DMS153 treated with DMSO at 0.1 percent for 48 hours (cell line): Measurements from ENCODE around the gene MAPK8.

Experiments used
- DNase-seq: peaks from one replicate; lab custom pipeline; 2025; ENCODE audit not compliant: unreplicated experiment; lab: John Stamatoyannopoulos, UW

Gene MAPK8

DNA sequence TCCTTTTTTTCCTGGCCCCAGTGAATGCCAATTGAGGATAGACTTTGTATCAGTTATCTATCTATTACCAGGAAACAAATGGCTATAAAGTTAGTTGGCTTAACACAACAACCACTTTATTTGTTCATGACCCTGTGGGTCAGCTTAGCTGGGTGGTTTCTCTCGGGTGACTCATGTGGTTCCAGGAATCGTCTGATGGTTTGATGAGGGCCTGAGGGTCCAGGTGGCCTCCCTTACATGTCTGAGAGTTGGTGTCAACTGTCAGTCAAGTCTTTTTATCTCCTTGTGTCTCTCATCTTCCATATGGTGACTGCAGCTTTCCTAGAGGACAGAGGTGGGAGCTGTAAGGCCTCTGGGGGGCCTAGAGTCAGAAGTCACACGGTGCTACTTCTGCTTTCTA is 15.3 kb upstream of the MAPK8 start:
- no peak for DNase-seq

DNA sequence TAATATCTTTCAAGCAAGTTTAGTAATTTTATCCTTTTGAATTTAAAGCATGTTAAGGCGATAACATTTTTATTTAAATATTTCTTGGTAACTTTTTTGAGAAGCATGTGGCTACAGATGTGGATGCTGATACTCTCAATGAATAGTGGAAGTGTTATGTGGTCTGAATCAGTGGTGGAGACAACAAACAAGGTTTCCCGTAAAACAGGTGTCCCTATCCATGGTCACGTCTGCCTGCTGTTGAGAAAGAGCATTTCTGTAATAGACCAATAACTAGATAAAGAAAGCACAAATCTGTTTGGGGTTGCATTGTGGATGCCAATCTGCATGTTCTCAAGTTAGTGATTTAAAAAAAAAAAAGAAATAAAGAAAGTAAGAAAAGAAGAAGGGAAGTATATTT is 13.9 kb upstream of the MAPK8 start:
- DNase-seq = no peak

DNA sequence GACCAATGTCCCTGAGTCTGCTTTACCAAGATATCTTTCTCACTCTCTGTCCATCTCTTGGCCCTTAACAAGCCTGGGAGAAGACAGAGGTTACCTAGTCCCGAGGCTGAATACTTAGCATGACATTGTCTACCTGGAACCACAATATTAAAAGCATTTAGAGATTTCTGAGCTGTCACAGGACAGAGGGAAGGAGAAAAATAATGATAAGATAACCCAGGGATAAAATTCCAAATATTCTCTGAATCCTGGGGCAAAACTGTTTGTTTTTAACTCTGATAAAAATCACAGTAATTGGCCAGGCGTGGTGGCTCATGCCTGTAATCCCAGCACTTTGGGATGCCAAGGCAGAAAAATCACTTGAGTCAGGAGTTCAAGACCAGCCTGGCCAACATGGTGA is 12.0 kb upstream of the MAPK8 start:
- no peak for DNase-seq

DNA sequence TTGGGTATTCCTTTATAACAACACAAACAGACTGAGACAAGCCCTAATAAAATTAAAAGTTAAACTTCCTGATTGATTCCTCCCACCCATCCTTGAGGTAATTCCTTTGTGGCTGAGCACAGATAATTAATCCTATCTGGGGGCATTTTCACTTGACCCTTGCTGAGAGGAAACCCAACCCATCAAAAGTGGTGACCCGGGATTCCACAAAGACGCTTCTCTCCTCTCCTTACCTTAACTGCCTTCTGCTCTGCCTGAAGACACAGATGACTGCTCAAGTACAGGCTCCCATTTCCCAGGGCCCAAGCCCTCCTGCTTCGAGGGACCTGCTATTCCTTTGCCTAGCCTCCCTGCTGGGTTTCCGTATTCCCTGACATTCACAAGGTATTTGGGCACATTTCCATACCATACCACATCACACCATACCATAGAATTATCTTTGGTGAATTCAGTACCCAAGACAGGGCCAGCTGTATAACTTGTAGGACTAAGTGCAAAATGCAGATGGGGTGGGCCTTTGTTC is 9.8 kb upstream of the MAPK8 start:
- no peak for DNase-seq

DNA sequence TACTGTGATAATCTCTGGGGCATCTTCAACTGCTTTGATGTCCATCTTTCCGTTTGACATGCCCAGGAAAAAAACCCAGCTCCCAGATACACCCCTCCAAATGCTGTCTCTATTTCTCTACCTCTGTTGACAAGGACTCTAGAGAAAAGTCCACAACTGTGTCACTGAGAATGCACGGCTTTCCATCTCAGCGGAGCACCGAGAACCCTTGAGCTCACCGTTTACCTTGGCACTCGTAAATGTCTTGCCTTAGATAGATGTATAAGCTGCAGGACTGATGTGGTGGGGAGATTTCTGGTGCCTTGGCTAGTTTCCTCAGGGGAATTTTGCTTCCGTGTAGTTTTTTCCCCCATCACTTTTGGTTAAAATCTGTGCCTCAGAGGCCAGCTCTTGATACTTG is 7.4 kb upstream of the MAPK8 start:
- no peak for DNase-seq

DNA sequence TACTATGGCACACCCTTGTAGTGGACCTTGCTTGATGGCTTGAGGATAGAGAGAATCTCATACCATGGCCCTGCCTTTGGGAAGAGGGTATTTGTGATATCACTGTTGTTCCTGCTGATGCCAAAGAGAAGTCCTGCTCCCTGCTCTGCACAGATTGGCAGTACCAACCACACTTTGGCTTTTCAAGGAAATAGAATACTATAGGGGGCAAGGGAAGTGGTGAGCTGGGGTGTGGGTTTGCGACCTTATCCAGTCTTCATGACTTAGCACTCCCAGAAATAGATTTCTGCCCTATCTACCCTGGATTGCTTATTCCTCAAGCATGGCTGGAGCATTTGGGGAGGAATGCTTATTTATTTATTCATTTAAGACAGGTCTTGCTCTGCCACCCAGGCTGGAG is 6.8 kb upstream of the MAPK8 start:
- DNase-seq = no peak

DNA sequence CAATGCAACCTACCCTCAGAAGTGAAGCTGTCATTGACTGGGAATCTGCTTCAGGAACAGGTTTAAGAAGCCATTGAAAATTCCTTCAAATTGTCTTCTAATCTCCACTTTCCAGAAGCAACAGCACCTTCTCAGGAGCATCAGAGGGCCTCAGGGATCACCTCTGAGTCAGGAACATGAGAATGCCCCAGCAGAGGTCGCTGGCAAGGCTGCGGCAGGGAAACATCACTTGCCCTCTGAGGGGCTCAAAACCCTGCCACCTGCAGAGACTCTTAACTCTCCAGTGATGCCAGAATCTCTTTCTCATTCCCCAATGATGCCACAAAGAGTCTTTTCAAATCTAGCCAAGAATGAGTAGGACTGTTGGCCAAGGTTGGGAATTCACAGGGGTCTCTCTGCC is 5.9 kb upstream of the MAPK8 start:
- DNase-seq = no peak

DNA sequence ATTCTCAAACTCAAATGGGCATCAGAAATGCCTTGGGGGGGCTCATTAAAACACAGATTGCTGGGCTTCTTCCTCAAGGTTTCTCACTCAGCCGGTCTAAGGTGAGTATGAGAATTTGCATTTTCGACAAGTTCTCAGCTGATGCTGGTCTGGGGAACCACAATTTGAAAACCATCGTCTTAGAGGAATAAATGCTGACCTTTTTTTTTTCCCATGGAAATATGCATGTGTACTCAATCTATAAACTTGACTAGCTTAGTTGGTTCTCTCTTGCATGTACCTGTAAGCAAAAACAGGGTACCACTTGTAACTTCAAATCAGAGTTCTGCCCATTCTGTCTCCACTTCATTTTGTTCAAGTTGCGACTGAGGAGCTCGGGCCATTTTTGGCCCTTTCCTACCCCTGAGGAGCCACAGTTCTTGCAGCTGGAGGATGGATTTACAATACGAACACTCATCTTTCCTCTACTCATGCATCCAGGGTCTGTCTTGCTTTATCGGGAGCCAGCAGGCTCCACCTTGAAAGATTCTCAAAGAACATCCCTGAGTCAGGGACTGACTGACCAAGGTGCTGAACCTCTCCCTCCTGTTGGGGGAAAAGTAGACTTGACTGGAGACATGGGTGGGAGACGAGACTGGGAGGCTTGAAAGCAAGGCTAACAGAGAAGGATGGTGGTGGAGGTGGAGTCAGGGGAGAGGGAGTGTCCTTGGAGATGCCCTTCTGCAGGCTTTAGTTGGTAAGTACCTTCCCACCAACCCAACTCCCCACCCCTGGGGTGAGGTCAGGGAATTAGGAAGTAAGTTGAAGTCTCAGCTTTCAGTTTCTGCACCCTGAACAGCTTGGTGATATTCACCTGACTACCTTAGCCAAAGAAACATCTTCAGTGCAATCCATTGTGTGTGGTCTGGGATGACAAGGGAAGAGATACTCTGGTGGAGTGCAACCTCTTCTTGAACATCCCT is 3.7 kb upstream of the MAPK8 start:
- DNase-seq = no peak

DNA sequence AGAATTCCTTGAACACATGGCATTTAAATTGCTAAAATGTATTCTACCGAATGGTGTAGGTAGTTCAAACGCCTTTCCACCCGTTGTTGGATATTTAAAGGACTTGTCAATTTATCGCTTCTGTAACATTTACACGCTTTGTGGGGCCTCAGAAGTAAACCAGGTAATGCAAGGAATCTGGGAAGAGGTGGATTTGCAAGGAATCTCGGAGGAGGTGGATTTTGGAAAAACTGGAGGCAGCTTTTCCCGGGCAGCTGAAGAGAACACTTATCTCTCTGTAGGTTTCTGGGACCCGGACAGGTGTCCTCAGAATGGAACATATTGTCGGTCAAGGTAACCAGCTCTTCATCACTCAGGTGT is 592 bp upstream of the MAPK8 start:
- no peak for DNase-seq

DNA sequence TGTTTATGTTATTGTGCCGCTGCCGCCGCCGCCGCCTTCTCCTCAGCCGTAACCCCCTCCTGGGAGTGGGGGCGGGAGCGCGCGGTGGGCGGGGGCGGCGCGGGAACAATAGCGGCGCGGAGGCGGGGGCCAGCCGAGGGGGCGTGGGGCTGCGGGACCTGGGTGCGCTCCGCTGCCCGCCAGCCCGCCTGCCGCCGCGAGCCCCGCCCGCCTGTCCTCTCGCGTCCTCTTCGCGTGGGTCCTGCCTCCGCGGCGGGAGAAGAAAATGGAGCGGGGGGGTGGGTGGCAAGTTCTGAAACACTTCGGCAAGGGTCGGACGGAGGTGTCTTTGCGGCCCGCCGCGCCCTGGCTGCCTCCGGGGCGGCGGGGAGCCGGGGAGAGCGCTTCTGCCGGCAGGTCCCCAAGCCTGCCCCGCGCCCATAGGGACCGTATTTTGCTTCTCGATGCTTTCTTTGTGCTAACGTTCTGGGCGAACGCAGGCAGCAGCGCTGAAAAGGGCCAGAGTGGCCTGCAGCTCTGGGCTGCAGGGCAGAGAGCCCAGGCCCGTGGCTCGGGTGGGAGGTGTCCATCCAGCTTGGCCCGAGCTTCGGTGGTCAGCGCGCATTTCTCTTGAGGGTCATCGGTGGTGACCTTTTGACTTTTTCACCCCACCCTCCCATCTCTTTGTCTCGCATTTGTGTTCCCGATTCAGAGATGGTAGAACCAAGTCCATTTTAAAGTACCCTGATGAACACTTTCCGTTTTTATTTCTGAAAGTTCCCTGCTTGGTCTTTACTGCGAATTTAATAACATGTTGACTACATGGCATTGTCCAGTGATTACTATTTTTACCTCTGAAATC is 613 bp downstream of the MAPK8 start:
- no peak for DNase-seq

DNA sequence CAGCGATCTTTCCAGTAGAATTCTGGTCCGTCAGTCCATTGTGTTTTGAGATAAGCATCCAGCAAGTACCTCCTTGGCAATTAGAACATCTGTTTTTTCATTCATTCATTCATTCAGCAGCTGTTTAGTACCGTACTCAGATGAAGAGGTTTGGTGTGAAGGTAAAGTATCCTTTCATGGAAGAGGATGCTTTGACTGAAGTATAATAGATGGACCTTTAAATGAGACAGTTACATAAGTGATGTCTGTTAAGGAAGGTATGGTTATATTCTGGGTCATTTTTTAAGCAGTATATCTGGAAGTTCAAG is 1.2 kb downstream of the MAPK8 start:
- no peak for DNase-seq

DNA sequence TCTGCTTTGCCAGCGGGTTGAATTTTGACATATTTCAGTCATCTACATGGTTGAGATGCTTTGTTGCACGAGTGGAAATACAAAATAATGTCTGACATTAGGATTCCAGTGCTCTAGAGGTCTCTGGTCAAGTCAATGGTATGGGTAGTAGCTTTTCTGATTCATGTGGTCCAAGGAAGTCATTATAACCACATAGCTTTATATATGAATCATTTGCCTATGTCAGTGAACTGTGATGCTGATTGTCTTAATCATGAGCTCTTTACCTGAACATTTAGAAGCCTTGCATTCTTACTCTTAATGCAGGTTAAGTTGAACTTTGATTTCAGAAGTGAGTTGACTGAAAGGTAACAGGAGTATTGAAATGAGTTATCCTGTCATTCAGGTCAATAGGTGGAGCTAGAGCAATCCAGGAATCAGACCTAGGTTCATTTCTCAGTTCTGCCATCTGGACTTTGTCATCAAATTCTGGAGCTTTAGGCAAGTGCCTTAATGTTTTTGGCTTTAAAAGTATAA is 3.3 kb downstream of the MAPK8 start:
- DNase-seq = no peak

DNA sequence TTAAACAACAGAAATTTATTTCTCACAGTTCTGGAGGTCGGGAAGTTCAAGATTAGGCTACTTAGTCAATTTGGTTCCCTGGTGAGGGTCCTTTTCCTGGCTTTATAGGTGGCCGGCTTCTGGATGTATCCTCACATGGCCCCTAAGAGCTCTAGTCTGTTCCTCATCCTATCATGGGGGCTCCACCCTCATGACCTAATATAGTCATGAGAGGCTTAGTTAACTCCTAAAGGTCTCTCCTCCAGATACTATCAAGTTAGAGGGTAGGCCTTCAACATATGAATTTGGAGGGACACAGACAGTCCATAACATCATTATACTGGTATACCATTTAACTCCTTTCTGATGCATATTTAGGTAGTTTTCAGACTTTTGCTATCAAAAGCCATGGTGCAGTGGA is 7.6 kb downstream of the MAPK8 start:
- no peak for DNase-seq

DNA sequence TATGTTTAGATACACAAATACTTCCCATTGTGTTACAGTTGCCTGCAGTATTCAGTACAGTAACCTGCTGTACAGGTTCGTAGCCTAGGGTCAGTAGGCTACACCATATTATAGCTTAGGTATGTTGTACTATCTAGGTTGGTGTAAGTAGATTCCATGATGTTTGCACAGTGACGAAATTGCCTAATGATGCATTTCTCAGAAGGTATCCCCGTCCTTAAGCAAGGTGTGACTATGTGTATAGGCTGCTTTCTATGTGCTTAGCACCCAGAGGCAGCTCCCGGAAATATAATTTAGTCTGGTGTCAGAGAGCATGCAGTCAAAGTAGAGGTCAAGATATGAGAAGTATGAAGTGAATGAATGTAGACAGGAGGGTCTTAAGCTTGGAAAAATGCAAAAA is 9.8 kb downstream of the MAPK8 start:
- DNase-seq = no peak

DNA sequence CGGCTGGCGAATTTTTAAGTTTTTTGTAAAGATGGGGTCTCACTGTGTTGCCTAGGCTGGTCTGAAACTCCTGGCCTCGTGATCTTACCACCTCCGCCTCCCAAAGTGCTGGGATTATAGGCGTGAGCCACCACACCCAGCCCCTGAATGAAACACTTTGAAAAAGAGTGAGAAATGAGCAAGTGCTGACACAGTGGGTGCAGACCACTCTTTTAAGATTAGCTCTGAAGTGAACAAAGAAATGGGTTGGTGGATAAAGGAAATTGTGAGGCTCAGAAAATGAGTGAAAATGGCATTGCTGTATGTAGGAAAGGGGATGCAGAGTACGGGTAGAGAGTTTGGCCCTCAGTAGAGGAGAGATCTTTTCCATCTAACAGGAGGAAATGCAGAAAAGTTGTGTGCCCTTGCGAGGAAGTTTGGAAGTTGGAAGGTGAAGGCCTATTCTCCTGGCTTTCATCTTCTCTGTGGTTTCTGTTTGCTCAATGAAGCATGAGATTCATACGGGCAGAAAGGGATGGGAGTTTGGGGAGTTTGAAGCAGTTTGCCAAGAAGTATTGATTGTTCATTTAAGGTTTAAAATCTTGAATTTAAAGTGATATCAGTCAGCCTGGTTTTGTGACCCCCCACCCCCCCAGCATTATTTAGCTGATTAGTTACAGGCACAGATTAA is 11.0 kb downstream of the MAPK8 start:
- no peak for DNase-seq

DNA sequence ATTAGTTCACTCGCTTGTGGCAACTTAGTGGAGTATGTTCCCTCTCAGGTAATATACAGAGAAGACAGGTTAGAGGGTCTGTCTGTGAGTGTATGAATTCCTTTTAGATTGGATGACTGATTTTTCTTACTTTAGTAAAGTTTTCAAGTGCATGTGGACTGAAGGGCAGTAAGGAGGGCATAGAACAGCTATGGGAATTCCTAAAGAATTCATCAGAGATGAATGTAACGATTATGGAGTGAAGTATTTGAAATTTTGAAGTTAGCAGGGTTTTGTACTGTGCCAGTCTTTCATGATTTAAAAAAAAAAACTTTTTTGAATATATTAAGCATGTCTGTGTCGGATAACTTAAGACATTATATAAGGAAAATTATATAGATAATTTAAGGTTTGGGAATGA is 15.5 kb downstream of the MAPK8 start:
- no peak for DNase-seq

DNA sequence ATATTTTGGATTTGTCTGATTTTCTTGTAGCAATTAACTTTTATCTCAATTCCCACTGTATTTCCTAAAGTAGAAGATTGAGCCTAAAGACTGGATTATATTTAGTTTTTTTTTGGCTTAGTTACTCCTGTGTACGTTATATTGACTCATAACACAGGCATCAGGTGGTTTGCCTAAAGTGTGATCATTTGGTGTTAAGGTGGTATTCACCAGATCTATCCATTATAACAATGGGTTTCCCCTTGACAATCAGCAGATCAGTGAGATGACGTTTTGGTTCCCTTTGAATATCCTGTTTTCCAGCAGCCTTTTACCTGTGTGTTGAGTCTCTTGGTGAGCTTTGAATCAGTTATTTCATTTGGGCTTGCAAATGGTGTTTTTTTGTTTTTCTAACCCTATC is 18.1 kb downstream of the MAPK8 start:
- DNase-seq = no peak

DNA sequence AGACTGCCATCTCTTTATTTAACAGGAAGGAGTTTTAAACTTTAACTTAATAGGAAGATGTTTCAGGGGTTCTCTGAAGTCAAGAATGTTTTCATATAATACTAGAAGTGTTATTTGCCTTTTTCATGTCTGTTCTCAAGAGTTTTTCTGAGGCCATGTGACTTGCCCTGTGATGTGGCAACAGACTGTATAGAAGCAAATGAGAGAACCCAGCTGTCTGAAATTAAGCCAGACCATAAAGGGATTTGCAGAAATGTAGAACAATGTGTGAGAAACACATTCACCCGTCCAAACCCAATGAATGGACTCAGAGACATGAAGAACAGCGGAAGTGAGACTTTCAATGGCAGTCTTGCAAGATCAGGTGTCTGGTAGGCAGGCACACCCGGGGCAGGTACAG is 23.8 kb downstream of the MAPK8 start:
- no peak for DNase-seq

DNA sequence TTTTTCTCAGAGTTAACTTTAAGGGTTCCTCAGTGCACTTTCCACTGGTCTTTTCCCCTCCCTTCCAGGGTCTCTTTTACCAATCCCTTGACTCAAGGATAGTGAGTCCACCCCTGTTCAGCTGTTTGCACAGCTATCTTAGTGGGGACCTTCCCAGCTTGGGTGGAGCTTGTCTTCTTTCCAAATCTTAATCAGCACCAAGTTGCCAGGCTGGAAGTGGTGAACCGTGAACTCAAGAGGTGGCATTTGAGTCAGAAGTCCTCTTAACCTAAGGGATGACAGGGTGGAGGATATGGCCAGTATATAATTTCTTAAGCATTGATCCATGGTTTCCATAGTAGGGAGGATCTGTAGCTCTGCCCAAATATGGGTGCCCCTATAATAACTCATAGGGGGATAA is 25.0 kb downstream of the MAPK8 start:
- DNase-seq = no peak

DNA sequence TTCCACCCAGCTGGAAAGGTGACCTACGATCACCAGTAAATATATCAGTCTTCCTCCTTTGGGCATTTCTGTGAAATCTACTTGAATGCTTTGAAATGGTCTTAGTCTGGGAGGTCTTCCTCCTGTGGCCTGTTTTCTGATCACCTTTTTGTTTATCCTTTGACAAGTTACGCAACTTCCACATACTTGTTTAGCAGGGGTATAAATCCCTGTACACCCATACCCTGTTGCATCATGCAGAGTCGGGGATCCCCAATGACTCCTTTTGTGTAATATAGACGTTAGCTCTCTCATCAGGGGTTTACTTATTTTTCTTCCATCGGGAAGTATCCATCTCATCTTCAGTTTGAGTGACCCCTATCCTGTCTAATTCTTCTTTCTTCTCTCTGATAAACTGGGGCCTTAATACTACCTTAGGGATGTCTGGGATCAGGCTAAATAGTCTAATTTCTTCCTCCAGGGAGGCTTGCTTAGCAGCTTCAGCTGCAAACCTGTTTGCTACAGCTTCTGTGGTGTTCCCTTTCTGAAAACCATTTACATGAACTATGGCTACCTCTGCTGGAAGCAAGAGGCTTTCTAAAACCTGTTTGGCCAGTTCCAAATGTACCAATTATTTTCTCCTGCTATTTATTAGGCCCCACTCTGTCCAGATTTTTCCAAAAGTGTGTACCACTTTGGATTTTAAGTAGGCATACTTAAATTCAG is 25.8 kb downstream of the MAPK8 start:
- no peak for DNase-seq

DNA sequence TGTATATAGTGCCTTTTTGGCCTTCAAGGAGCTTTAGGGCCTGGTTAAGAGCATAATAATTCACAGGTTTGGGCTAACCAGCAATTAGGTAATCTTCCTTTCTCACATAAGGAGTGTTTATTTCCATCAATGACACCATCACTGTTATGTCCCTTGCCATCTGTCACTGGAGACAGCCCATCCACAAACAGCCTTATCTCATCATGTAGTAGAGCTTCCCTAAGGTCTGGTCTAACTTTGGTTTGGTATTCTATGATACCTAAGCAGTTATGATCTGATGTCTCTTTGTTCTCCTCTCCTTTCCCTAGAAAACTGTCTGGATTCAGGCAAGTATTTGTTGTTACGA is 26.4 kb downstream of the MAPK8 start:
- DNase-seq = no peak
